ENCODE results near the gene UBAC1.
"Not testable (repeated sequence)": the region's sequence is repeated elsewhere in the genome, so short reads cannot be mapped to it uniquely, and the experiment has no call there.

The UBAC1 gene

DNA sequence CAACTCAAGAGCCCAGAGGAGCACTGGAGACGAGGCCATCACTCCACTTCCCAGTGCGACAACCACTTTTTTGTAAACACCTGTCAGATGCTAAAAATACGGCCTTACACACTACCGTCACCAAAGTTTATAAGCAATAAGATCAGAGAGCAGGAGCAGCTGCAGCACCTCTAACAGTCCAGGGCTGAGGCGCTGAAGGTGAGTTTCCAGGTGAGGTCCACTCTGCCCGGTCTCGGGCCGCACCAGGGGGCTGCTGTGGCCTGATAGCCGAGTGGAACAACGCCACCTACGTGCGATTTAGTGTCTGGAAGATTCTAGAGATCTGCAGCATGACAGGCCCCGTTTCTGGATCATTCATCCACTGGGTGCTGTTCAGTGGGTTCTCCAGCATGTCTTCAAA is 28.1 kb downstream of the UBAC1 start:
- no peak for DNase-seq

DNA sequence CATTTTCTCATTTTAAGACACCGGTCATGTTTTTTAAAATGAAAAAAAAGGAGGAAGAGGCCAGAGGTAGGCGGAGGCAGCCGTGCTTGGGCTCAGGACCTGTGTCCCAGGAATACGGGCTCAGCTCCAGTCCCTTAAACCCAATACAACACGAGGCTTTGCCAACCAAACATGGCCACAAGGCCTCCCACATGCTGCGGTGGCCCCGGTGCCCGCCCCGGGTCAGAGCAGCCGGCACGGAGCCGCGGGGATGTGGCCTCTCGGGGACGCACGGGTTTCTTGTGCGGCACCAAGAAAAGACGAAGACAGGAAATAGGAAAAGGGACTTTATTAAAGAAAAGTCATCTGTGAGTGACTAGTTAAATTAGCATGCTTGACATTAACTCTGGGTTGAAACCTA is 28.5 kb downstream of the UBAC1 start:
- no peak for DNase-seq

DNA sequence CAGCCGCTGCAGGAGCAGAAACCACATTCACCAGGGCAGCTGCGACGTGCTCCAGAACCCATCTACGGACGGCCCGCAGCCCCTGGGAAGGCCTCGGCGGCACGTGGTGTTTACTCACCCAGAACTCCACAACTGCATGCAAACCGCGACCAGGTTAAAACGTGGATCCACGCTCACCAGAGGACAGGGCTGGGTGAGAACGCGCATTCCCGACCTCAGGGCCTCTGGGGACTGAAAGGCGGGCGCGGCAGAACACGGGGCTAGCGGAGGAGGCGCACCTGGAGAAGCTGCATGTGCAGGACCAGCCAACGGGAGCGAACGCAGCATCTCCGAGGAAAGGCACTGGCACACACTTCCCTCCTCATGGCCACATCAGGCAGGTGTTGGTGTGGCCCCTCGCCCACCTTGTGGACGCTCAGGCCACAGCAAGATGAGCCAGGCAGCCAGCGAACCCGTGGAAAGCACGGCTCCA is 29.8 kb downstream of the UBAC1 start:
- no peak for DNase-seq

DNA sequence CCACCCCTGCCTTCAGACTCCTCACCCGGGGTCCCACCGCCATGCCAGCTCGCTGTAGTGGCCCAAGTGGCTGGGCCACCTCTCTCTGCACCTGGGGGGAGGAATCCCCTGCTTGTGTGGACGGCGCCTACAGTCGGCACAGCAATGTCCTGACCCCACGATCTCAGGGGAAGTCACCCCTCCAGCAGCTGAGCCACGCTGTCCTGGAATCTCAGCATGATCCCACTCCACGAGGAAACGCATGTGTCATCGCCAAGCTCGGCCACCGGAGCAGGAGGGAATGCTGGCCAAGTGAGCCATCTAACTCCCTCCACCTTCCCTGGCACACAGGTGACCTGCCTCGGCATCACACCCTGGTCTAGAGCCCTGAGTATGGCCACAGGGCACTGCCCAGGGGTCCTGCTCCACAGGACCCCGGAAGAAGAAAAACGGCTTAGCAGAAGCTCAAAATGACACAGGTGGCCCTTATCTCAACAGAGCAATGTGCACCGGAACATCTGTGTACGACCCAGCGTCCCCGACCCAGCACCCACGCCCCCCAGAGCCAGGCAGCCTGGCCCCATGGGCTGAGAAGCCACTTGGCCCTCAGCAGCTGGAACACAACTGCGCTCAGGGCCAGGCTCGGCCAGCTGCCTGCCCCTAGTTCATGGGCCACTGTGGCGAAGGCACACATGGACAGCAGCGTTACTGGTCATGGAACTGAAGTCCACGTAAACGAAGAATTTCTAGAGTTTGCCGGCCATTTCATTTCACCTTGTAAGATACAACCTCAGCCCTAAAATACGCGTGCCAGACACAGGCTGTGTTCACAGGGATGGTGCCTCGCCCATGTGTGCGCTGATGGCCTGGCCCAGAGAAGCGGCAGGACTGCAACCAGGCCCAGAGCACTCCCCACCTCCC is 30.5 kb downstream of the UBAC1 start:
- no peak for DNase-seq

DNA sequence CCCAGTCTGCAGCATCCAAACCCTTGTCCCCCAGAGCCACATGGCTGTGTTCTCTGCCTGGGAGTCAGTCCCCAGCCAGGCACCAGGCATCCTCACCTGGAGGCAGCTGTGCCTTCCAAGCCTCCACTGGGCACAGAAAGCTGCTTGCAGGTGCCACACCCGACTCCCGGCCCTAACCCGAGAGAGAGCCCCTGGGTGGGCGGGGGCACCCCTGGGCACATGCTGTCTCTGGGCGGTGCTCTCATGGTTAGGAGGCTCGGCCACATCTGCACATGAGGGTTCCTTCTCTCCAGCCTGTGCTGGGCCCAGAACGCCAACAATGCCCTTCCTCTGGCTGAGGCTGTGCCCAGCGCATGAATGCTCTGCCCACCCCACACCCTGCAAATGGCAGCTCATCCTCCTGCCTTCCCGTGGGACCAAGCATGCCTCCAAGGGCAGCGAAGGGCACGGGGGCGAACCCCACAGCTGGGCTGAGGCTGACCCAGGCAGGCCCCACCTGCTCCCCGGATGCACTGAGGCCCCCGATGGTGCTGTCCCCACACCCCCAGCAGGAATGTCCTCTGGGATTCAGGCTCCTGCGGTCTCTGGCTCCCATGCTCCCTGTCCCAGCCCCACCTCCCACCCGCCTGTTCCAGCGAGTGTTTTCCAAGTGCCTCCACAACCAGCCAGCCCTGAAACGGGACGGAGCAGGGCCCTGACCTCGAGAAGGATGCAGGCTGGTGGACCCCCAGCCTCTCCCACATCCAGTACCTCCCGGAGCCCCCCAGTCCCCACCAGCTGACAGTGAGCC is 31.3 kb downstream of the UBAC1 start:
- no peak for DNase-seq

DNA sequence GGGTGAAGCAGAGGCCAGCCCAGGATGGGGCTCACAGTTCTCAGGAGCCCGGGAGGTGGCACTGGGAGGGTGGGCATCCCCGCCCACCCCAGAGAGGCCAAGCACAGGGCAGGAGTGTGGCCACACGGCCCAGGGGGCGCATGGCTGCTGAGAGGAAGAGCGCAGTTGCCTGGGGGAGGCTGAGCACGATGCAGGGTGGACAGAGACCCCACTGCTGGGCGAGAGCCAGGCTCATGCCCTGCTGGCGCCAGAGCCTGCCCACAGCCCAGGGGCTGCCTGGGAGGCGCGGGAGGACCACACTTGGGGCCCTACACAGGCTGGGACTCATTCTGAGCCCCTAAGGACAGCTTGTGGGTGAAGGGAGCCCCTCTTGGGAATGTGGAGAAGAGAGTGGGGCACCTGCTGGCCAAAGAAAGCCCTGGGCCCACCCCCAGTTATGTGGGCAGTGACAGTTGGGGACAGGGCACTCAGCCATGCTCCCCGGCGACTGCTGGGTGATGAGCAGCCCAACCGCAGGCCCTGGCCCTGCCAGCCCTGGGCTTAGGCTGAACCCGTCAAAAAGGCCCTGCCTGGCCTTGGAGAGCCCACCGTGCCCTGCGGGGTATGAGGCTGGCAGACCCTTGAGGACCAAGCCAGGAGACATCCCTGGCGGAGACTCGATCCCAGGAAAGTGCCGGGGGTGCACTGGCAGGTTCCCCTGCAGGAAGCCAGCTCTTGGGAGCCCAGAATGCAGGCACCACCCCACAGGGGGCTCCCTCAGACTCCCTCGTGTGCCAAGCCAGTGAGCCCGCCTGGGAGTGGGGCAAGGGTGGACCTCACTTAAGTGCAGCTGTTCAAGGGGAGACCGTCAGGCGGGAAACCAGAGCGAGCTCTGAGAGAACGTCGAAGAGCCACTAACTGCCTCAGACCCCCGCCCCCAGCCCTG is 32.2 kb downstream of the UBAC1 start:
- DNase-seq, result no peak

DNA sequence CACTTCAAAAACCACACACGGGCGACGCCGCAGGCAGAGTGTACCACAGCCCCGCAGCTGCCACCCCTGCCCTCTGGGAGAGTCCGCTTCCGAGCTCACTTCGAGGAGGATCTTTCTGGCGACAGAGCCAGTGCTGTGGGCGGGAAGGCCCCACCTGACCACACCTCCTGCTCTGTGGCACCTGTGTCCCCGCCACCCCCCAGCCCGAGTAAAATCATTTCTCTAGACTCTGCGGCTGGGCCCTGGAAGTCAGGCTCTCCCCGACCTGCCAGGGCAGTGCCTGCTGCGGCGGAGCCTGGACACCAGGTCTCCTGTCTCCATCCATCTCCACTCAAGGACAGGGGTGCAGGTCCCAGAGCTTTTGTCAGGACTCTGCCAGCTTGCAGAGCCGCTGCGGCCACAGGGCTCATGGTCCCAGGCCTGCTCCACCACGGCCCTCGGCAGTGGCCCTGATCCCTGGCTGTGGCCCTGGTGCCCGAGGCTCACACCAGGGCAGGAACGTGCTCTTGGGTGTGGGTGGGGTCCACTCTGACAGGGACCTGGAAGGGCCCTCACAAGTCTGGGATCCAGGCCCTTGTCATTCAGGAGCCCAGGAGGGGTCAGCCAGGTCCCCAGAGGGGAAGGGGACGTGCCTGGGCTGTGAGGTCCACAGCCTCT is 33.0 kb downstream of the UBAC1 start:
- DNase-seq, result no peak

DNA sequence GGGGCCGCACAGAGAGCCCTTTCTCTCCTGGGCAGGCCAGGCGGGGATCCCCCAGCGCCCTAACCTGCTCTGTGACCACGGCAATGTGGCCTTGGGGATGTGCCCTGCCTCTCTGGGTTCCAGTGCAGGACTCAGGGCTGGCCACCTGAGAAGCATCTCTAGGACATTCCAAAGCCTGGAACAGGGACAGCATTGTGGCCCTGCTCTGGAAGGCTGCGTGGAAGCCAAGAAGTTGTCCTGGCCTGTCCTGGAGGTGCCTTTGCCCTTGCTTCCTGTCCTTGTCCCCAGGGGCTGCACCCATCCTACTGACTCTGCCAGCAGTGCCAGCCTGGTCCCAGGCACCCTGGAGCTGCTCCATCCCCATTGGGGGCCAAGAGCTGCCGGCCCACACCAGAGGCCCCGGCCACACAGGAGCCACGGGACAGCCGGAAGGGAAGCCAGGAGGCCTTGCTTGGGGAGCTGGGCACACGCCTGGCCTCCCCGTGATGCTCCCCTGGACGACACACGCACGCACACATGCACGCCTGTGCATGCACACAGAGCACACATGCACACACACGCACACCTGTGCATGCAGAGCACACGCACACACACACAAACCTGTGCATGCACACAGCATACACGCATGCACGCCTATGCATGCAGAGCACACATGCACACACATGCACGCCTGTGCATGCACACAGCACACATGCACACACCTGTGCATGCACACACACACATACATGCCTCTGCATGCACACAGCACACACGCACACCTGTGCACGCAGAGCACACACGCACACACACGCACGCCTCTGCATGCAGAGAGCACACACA is 33.8 kb downstream of the UBAC1 start:
- no peak for DNase-seq

DNA sequence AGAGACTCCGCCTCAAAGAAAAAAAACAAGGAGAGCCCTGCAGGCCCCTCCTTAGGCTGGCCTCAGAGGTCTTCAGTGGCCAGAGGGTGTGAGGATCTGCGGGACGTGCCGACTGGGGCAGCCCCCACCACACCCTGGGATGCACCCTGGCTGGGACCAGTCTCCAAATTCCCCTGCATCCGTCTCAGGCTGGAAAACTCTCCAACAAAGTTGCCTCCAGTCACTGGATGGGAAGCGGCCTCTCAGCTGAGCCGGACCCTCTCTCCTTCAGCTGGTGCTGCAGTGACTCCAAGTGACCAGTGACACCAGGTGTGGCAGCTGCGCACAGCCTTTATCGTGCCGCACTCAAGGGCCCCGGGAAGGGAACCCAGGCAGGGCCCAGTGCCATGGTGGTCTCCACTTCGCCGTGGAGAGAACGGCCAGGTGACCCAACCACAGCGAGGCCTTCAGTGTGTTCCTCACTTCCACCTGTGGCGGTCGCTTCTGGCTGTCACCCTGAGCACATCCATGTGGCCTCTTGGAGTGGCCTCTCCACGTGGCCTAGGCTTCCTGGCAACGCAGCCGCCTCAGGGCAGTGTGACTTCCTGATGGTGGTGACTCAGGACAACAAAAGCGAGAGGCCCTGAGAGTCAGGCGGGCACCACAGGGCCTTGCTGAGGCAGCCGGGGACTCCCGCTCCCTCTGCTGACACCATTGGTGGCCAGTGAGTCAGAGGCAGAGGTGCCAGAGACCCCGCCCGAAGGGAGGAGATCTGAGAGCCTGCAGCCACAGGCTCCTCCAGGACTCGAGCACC is 34.6 kb downstream of the UBAC1 start:
- DNase-seq, result no peak

DNA sequence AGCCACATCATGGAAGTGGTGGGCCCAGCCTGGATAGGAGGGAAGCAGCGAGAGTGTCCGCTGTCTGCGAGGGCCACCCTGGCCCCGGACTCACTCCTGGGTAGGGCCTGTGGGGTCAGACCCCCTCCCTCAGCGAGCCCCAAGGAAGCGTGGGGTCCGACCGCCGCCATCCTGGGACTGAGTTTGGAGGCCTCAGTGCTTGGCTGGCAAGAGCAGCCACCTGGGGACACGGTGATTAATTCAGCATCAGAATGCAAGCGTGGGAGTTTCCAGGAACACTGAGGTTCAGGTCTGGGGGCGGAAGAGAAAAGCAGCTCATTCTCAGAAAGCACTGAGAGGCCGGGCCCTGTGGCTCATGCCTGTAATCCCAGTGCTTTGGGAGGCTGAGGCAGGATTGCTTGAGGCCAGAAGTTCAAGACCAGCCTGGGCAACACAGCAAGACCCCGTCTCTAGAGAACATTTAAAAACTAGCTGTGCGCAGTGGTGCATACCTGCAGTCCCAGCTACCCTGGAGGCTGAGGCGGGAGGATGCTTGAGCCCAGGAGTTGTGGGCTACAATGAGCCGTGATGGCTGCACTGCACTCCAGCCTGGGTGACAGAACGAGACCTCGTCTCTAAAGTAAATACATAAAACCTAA is 35.6 kb downstream of the UBAC1 start:
- DNase-seq, result peak; percentile 40

DNA sequence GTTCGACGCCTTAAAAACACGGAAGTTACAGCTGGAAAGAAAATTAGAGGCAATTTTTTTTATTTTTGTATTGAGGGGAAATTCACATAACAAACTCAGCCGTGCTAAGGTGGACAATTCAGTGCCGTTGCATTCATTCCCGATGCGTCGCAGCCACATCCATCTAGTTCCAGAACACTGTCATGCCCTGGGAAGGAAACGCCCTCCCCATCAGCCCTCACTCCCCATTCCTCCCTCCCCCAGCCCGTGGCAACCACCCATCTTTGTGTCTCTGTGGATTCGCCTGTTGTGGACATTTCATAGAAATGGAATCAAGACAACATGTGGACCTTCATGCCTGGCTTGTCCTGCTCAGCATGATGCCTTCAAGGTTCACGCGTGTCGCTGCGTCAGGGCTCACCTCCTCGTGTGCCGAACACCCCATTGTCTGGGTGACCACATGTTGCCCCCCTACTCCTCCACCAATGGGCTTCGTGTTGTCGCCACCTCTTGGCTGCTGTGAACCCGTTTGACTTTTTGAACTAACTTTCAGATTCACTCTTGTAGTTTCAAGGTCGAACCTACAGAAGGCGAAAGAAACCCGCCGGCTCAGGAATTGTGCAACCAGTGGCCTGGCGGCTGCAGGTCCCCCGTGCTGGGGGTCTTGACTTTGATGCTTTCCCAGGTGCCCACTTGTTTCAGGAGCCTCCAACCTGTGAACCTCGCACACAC is 36.4 kb downstream of the UBAC1 start:
- DNase-seq, result no peak

DNA sequence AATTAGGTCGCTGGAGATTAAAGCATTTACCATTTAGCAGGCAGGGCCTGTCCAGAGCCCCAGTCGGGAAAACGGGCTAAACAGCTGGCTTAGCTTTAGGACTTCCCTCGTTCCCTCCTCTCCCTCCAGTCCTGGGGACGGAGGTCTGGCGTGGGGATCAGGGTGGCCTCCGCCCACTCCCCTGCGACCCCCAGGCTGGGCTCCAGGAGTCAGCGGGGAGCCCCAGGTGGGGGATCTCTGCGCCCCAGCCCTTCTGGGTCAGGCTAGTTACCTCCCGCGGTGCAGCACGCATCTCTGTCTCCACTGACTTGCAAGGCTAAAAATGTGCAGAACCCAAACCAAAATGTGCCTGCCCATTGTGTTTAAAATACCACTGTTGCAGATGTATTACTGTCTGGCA is 37.7 kb downstream of the UBAC1 start:
- no peak for DNase-seq

DNA sequence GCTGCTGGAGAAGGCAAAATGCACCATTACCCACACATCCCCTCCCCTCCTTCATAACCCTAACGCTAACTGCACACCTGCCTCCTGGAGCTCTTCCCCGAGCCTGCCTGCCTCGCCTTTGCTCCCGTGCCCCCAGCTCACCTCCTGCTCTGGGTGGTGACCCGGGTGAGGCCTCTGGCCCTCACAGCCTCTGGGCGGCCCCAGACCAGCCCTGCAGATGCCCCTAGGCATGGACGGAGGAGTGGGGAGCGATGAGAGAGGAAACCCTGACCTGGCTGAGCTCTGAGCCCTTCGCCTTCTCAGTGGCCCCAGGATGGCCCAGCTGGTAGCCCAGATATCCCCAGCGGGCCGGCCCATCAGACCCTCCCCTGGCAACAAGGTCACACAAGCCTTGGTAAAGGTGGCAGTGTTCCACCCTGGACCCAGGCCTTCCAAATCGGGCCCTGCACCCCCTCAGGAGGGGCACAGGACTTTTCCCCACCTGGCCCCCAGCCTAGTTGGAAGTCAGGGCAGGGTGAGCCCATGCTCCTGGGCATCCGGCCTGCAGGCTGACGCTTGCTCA is 39.3 kb downstream of the UBAC1 start:
- no peak for DNase-seq

DNA sequence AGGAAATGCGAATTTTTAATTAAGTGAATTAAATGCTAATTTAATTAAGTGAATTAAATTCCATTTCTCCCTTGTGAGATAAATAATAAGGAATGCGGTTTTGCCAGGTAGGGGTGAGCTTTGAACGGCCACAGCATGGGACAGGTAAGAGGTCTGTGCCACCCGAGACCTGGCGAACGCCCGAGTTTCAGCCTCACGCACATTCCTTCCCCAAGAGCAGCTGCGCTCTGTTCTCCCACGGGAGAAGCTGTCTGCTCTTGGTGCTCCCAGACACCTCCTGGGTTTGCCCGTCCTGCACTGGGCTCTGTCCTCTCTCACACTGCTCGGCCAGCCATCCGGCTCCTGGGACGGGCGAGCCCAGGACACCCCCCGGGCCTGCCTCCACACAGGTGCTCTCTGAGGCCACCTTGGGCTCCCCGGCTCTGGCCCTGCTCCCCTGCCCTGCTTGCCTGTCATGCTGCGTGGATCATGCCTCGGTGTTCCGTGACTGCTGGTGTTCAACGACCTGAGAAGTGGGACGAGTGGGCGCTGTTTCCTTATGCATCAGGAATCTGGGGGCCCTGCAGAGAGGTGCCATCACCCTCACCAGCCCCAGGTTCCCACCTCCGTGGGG is 40.1 kb downstream of the UBAC1 start:
- DNase-seq, result no peak

DNA sequence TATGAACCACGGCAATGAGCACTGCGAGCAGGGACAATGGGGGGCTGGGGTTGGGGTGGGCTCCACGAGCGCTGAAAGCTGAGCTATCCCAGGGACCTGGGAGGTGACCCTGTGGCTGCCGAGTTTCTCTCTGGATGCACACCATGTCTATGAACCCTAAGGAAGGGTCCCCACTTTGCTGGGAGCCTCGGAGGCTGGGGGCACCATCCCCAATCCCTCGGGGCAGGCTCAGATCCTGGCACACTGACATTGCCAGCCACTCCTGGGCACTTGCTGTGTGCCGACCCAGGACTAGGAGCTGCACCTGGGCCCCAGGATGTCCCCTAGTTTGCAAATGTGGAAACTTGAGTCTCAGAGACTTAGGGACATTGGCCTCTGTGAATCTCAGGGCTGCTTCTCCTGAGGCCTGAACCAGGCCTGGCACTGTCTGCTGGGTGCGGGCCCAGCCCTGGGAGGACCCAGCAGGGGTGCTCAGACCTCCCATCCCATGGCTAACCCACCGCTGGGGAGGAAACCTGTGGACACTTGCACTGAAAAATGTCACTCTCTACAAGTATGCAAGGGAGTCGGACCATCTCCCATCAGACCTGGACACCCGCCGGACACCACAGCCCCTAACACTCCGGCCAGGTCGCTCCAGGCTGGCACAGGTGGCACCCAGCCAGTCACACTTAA is 40.8 kb downstream of the UBAC1 start:
- no peak for DNase-seq

DNA sequence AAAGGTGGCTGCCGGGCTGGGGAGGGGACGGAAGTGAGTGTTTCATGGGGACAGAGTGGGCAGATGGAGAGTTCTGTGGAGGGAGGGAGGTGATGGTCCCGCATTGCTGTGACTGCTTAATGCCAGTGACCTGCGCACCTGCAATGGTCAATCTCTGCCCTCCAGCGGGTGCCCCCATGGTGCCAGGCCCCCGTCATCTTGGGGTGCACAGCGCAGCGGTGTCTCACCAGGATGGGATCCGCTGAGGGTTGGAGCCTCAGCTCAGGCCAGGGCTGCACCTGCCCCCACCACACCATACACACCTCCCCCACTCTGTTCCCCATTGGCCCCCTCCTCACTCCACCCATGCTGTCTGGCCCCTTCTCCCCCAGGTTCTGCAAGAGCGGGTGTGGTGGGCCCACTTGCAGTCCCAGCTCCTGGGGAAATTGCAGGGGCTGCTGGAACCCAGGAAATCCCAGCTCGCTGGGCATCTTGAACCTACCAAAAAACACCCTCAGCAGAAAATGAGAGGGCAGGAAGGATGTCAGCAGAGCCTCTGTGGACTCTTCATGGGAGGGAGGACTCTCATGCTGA is 41.8 kb downstream of the UBAC1 start:
- DNase-seq, result no peak

DNA sequence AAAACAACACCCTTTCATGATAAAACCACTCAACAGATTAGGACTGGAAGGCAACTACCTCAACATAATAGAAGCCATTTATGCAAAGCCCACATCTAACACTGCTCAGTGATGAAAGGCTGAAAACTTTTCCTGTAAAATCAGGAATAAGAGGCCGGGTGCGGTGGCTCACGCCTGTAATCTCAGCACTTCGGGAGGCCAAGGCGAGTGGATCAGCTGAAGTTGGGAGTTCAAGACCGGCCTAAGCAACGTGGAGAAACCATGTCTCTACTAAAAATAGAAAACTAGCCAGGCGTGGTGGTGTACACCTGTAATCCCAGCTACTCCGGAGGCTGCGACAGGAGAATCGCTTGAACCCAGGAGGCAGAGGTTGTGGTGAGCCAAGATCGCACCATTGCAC is 44.9 kb downstream of the UBAC1 start:
- not testable (repeated sequence) for DNase-seq

DNA sequence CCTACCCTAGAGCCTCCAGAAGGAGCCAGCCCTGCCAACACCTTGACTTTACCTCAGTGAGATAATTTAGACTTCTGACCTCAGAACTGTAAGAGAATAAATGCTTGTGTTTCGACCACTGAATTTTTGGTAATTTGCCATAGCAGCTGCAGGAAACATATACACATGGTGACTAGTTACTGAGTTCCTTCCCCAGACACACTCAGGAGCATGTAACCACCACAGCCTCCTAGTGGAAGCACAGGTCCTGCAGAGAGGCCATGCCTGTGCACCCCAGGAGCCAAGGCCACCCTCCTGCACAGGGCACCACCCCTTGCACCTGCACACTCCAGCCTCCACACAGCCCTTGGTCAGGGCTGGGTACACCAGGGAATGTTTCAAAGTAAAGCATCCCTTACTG is 46.3 kb downstream of the UBAC1 start:
- DNase-seq, result no peak

Data from activated T-cell treated with anti-CD3 and anti-CD28 coated beads for 4 hours (primary cell).